H9 (cell line): ENCODE measurements around the gene RAB25. TPM values are rescaled to one million over a fixed set of nuclear protein-coding genes. Genes with fewer than 3 reads are reported as not detected.

Experiments used
- DNase-seq: peaks from one replicate; pipeline ENCODE4 v3.0.0-alpha.2; 2017
- H2AFZ ChIP-seq: one replicate; pipeline ENCODE4 v1.6.1; 2013; ENCODE audit warnings: mild to moderate bottlenecking, low read length, control low read depth, moderate library complexity
- H2AK5ac ChIP-seq: 2 replicates; pipeline ENCODE4 v1.6.1; 2013; ENCODE audit warnings: low read length, control low read depth, mixed read lengths; ENCODE audit not compliant: insufficient read length
- H2BK120ac ChIP-seq: one replicate; pipeline ENCODE4 v1.6.1; 2013; ENCODE audit warnings: low read depth, mild to moderate bottlenecking, low read length, control low read depth, inconsistent platforms; ENCODE audit not compliant: poor library complexity, severe bottlenecking
- H2BK12ac ChIP-seq: 2 replicates; pipeline ENCODE4 v1.6.1; 2013; ENCODE audit warnings: low read length, control low read depth, mixed read lengths, low read depth; ENCODE audit not compliant: insufficient read length
- H2BK15ac ChIP-seq: 2 replicates; pipeline ENCODE4 v1.6.1; 2013; ENCODE audit warnings: low read depth, low read length, control low read depth
- H2BK20ac ChIP-seq: one replicate; pipeline ENCODE4 v1.6.1; 2013; ENCODE audit warnings: low read depth, mild to moderate bottlenecking, low read length, control low read depth, inconsistent platforms; ENCODE audit not compliant: poor library complexity, severe bottlenecking
- H2BK5ac ChIP-seq: 2 replicates; pipeline ENCODE4 v1.6.1; 2013; ENCODE audit warnings: low read length, control low read depth, mixed read lengths; ENCODE audit not compliant: insufficient read length
- H3K14ac ChIP-seq: 2 replicates; pipeline ENCODE4 v1.6.1; 2013; ENCODE audit warnings: low read length, control low read depth; ENCODE audit not compliant: insufficient read depth
- H3K18ac ChIP-seq: 2 replicates; pipeline ENCODE4 v1.6.1; 2013; ENCODE audit warnings: low read depth, mild to moderate bottlenecking, mixed read lengths, low read length, control low read depth; ENCODE audit not compliant: insufficient read length
- H3K23ac ChIP-seq: 2 replicates; pipeline ENCODE4 v1.6.1; 2013; ENCODE audit warnings: low read length, control low read depth, mixed read lengths, low read depth; ENCODE audit not compliant: insufficient read length
- H3K23me2 ChIP-seq: 2 replicates; pipeline ENCODE4 v1.6.1; 2013; ENCODE audit warnings: low read depth, mild to moderate bottlenecking, mixed read lengths, low read length, control low read depth; ENCODE audit not compliant: insufficient read length, poor library complexity, severe bottlenecking
- H3K27ac ChIP-seq: 2 replicates; pipeline ENCODE4 v1.5.1; 2013; ENCODE audit warnings: low read length, control low read depth, mixed read lengths, low read depth; ENCODE audit not compliant: insufficient read length
- H3K27me3 ChIP-seq: 2 replicates; pipeline ENCODE4 v1.6.1; 2013; ENCODE audit warnings: low read length, control low read depth, inconsistent platforms; ENCODE audit not compliant: insufficient read depth
- H3K4ac ChIP-seq: 2 replicates; pipeline ENCODE4 v1.6.1; 2013; ENCODE audit warnings: low read depth, mild to moderate bottlenecking, control low read depth, inconsistent platforms, low read length, moderate library complexity
- H3K4me1 ChIP-seq: 2 replicates; pipeline ENCODE4 v1.6.1; 2013; ENCODE audit warnings: low read length, control low read depth, inconsistent platforms; ENCODE audit not compliant: insufficient read depth
- H3K4me2 ChIP-seq: 2 replicates; pipeline ENCODE4 v1.6.1; 2013; ENCODE audit warnings: low read length, control low read depth, mixed read lengths; ENCODE audit not compliant: insufficient read length, insufficient read depth
- H3K56ac ChIP-seq: 2 replicates; pipeline ENCODE4 v1.6.1; 2013; ENCODE audit warnings: low read depth, mild to moderate bottlenecking, mixed read lengths, low read length, control low read depth; ENCODE audit not compliant: insufficient read length
- H3K79me1 ChIP-seq: 2 replicates; pipeline ENCODE4 v1.6.1; 2013; ENCODE audit warnings: low read depth, mild to moderate bottlenecking, moderate library complexity, low read length, control low read depth, inconsistent platforms; ENCODE audit not compliant: insufficient read depth, poor library complexity, severe bottlenecking
- H3K79me2 ChIP-seq: 2 replicates; pipeline ENCODE4 v1.6.1; 2013; ENCODE audit warnings: low read length, control low read depth, inconsistent platforms; ENCODE audit not compliant: insufficient read depth
- H3K9ac ChIP-seq: 2 replicates; pipeline ENCODE4 v1.6.1; 2013; ENCODE audit warnings: low read length, control low read depth, mixed read lengths; ENCODE audit not compliant: insufficient read length; ENCODE audit errors: extremely low read depth
- H3K9me3 ChIP-seq: one replicate; pipeline ENCODE4 v1.6.1; 2013; ENCODE audit warnings: low read depth, low read length, inconsistent platforms; ENCODE audit not compliant: control insufficient read depth
- H3T11ph ChIP-seq: one replicate; pipeline ENCODE4 v1.6.1; 2013; ENCODE audit warnings: mild to moderate bottlenecking, low read length, control low read depth, inconsistent platforms
- H4K20me1 ChIP-seq: one replicate; pipeline ENCODE4 v1.6.1; 2013; ENCODE audit not compliant: control insufficient read depth, insufficient read length, insufficient read depth
- H4K5ac ChIP-seq: 2 replicates; pipeline ENCODE4 v1.6.1; 2013; ENCODE audit warnings: low read depth, mild to moderate bottlenecking, mixed read lengths, low read length, control low read depth; ENCODE audit not compliant: insufficient read length
- H4K8ac ChIP-seq: replicated peaks from 2 replicates; pipeline ENCODE4 v1.6.1; 2013; ENCODE audit warnings: low read length, control low read depth, mixed read lengths, low read depth; ENCODE audit not compliant: insufficient read length
- H4K91ac ChIP-seq: 2 replicates; pipeline ENCODE4 v1.6.1; 2013; ENCODE audit warnings: low read depth, mild to moderate bottlenecking, moderate library complexity, mixed read lengths, low read length, control low read depth; ENCODE audit not compliant: insufficient read length
- H3K27ac Mint-ChIP-seq, 3 experiments: 2 replicates in 2 of 3; 3 replicates in 1 of 3; pipeline ENCODE4 v1.8.0; 2020 to 2021; ENCODE audit warnings: mixed read lengths in 3 of 3, mild to moderate bottlenecking in 1 of 3, moderate library complexity in 1 of 3
- H3K27me3 Mint-ChIP-seq: 2 replicates; pipeline ENCODE4 v1.8.0; 2021; ENCODE audit warnings: low read depth, mild to moderate bottlenecking, moderate library complexity, mixed read lengths
- H3K36me3 Mint-ChIP-seq, 3 experiments: 2 replicates in 2 of 3; 3 replicates in 1 of 3; pipeline ENCODE4 v1.8.0; 2020 to 2021; ENCODE audit warnings: low read depth in 3 of 3, mixed read lengths in 3 of 3; ENCODE audit not compliant: insufficient read depth in 1 of 3
- H3K4me1 Mint-ChIP-seq, 2 experiments: 2 replicates each; pipeline ENCODE4 v1.8.0; 2020; ENCODE audit warnings: mixed read lengths in 2 of 2
- H3K4me3 Mint-ChIP-seq, 2 experiments: 2 replicates in 1 of 2; 3 replicates in 1 of 2; pipeline ENCODE4 v1.8.0; 2020 to 2021; ENCODE audit warnings: mild to moderate bottlenecking in 2 of 2, mixed read lengths in 2 of 2, moderate library complexity in 1 of 2
- H3K9me3 Mint-ChIP-seq, 2 experiments: 2 replicates in 1 of 2; 3 replicates in 1 of 2; pipeline ENCODE4 v1.8.0; 2020; ENCODE audit warnings: mild to moderate bottlenecking in 2 of 2, mixed read lengths in 2 of 2, moderate library complexity in 1 of 2
- CTCF ChIP-seq: fragments of 200-600 bp; sonication (generic); conservative IDR thresholded peaks from 3 replicates; pipeline ENCODE4 v1.8.0; 2021; ENCODE audit warnings: antibody characterized with exemption, mild to moderate bottlenecking
- WGBS: extraction: QIAGEN DNeasy Blood & Tissue Kit; methylation state at CpG from one replicate; pipeline ENCODE4 v1.1.7; 2013; ENCODE audit warnings: missing lambda C conversion rate, low lambda C conversion rate, mixed read lengths; ENCODE audit not compliant: insufficient read length; ENCODE audit errors: extremely low coverage; 5-methylcytosine and 5-hydroxymethylcytosine counted together
- total RNA-seq: library from RNA; stranded (reverse); gene quantifications from 2 replicates; pipeline ENCODE4 v1.2.1, GENCODE V29; 2021

The RAB25 gene
- total RNA-seq, 1 experiment from 2014 or later = 43.1 TPM

- Histone ChIP-seq H3K79me1 (peaks cover 4% of the 10 kb centered on the region), H2AK5ac (no peak overlapping the region), H3K18ac (no peak overlapping the region), H4K20me1 (no peaks in the 10 kb centered on the region), H4K91ac (no peak overlapping the region), H4K5ac (no peak overlapping the region), H2AFZ (no peak overlapping the region), H2BK12ac (no peak overlapping the region), H3K23ac (no peak overlapping the region), H3K27me3 (no peaks in the 10 kb centered on the region), H2BK20ac (no peak overlapping the region), H3K27ac (no peak overlapping the region), H2BK120ac (no peak overlapping the region), H3K14ac (no peak overlapping the region), H3K9me3 (no peaks in the 10 kb centered on the region), H3K4me1 (no peaks in the 10 kb centered on the region), H4K8ac (no peak overlapping the region), H3T11ph (no peak overlapping the region), H3K79me2 (no peaks in the 10 kb centered on the region; the same call in 1 of the 2 replicates), H3K4ac (no peak overlapping the region), H2BK5ac (no peak overlapping the region), H3K56ac (no peak overlapping the region), H3K9ac (no peak overlapping the region), H3K4me2 (no peak overlapping the region), H2BK15ac (no peak overlapping the region), H3K23me2 (no peaks in the 10 kb centered on the region)
- peaks cover 10 to 53% (median 52%) of the 10 kb centered on the region in 3 experiments; a peak in 6 of 7 replicates for H3K36me3 Mint-ChIP-seq
- H3K4me1 Mint-ChIP-seq = peaks cover 11 to 13% of the 10 kb centered on the region in 2 experiments
- no CpG with 5 or more reads among the region's 3 CpGs for WGBS
- no peak overlapping the region for H3K4me3 Mint-ChIP-seq
- TF ChIP-seq CTCF = no peak
- H3K27me3 Mint-ChIP-seq = no peaks in the 10 kb centered on the region
- peak overlapping the region in 1 of 3 experiments; percentile 20; a peak in 1 of 7 replicates for H3K27ac Mint-ChIP-seq
- DNase-seq = no peak
- no peaks in the 10 kb centered on the region for H3K9me3 Mint-ChIP-seq
Measured at GRCh38 chr1:156048663-156049258, 12.2 kb upstream of the RAB25 start.
